ENCODE results near the gene INPP5F. TPM values are rescaled to one million over a fixed set of nuclear protein-coding genes. Genes with fewer than 3 reads are reported as not detected.
A peak's percentile ranks its signal among the peaks of the same experiment; 100 is the strongest.

Gene INPP5F
- total RNA-seq, 1 donor from 2014 or later: 5.1 TPM

- Histone ChIP-seq H3K27me3 (no peaks in the 10 kb centered on the region), H3K27ac (no peak overlapping the region), H3K9me3 (no peaks in the 10 kb centered on the region), H3K4me1 (no peaks in the 10 kb centered on the region), H3K4me3 (no peak overlapping the region), H3K36me3 (no peaks in the 10 kb centered on the region)
- intact Hi-C loops (cut with DNase I): no loop called here
- TF ChIP-seq CTCF (IDR thresholded peaks at IDR 0.05): no peak
- no peak for DNase-seq (ENCODE audit: low spot score in 2 of 2)
Measured at GRCh38 chr10:119713744-119714483, 11.9 kb upstream of the INPP5F start.

- no peaks in the 10 kb centered on the region for H3K4me1 ChIP-seq
- H3K4me3 ChIP-seq: no peak overlapping the region
- no peak for DNase-seq (ENCODE audit: low spot score in 2 of 2)
- H3K27me3 ChIP-seq: no peaks in the 10 kb centered on the region
- no peak overlapping the region for H3K27ac ChIP-seq
- intact Hi-C loops (cut with DNase I): no loop called here
- no peak for TF ChIP-seq CTCF (IDR thresholded peaks at IDR 0.05)
- H3K36me3 ChIP-seq: no peaks in the 10 kb centered on the region
- H3K9me3 ChIP-seq: no peaks in the 10 kb centered on the region
Measured at GRCh38 chr10:119714484-119714816, 11.4 kb upstream of the INPP5F start.

GRCh38 chr10:119715628-119716505 is 10.0 kb upstream of the INPP5F start:
- Histone ChIP-seq H3K4me1 (no peaks in the 10 kb centered on the region), H3K4me3 (no peak overlapping the region), H3K27me3 (no peaks in the 10 kb centered on the region), H3K36me3 (no peaks in the 10 kb centered on the region), H3K9me3 (no peaks in the 10 kb centered on the region), H3K27ac (peak overlapping the region; percentile 27 to 48)
- TF ChIP-seq CTCF (IDR thresholded peaks at IDR 0.05): no peak
- DNase-seq (ENCODE audit: low spot score in 2 of 2): no peak
- intact Hi-C loops (cut with DNase I): no loop called here

GRCh38 chr10:119723161-119723560 is 2.7 kb upstream of the INPP5F start:
- Histone ChIP-seq H3K4me3 (no peak overlapping the region), H3K27ac (no peak overlapping the region), H3K4me1 (peaks cover 7 to 12% of the 10 kb centered on the region in 2 donors), H3K27me3 (no peaks in the 10 kb centered on the region), H3K36me3 (no peaks in the 10 kb centered on the region), H3K9me3 (no peaks in the 10 kb centered on the region)
- no peak for DNase-seq (ENCODE audit: low spot score in 2 of 2)
- TF ChIP-seq CTCF (IDR thresholded peaks at IDR 0.05): no peak
- intact Hi-C loops (cut with DNase I): no loop called here

- DNase-seq (ENCODE audit: low spot score in 2 of 2): no peak
- H3K36me3 ChIP-seq: no peaks in the 10 kb centered on the region
- H3K27ac ChIP-seq: no peak overlapping the region
- intact Hi-C loops (cut with DNase I): loop anchor here (2.0 kb wide), 3 partner anchors 73 to 545 kb away; partner anchors contain the start of genes BAG3, PRDX3 and TIAL1
- no peaks in the 10 kb centered on the region for H3K9me3 ChIP-seq
- H3K4me3 ChIP-seq: no peak overlapping the region
- no peaks in the 10 kb centered on the region for H3K27me3 ChIP-seq
- H3K4me1 ChIP-seq: peaks cover 7 to 14% of the 10 kb centered on the region in 2 donors
- TF ChIP-seq CTCF (IDR thresholded peaks at IDR 0.05): no peak
Measured at GRCh38 chr10:119723624-119724023, 2.2 kb upstream of the INPP5F start.

Data from ascending aorta (tissue), 2 donors.